HepG2 (cell line): Measurements from ENCODE around the gene ELMO2. TPM values are rescaled to one million over a fixed set of nuclear protein-coding genes. Genes with fewer than 3 reads are reported as not detected.

Experiments
- IKZF4 ChIP-seq: sonication (generic); formaldehyde crosslinking; IDR thresholded peaks from 2 replicates; pipeline ENCODE4 v1.5.1; 2020; ENCODE audit warnings: borderline replicate concordance, mild to moderate bottlenecking, low read depth, missing genetic modification reagents; ENCODE audit errors: not compliant biosample characterization
- KLF13 ChIP-seq: sonication (generic); formaldehyde crosslinking; IDR thresholded peaks from 2 replicates; pipeline ENCODE4 v1.4.0; 2020; ENCODE audit warnings: mild to moderate bottlenecking, missing genetic modification reagents
- MAZ ChIP-seq, 2 experiments: sonication (generic) in 1 of 2; formaldehyde crosslinking in 1 of 2; IDR thresholded peaks; 2 replicates each; pipeline versions ENCODE4 v1.5.0 to v1.6.1; 2012 to 2020; ENCODE audit warnings: low read depth in 2 of 2, mild to moderate bottlenecking in 2 of 2, borderline replicate concordance in 1 of 2, improper control_type of control experiment in 1 of 2, low read length in 1 of 2, missing genetic modification reagents in 1 of 2, moderate library complexity in 1 of 2
- SRSF4 ChIP-seq: fragments of 200-400 bp; formaldehyde crosslinking; IDR thresholded peaks from one replicate; pipeline ENCODE4 v1.6.1; 2018; ENCODE audit warnings: mild to moderate bottlenecking, low read depth, low read length, moderate library complexity; ENCODE audit not compliant: poor library complexity, severe bottlenecking
- polyA plus RNA-seq, 8 experiments: library from polyadenylated mRNA; depleted of rRNA in 3 of 8; stranded (reverse) in 7 of 8; unstranded in 1 of 8; fragments of >200 nt; fragmentation: Illumina TruSeq in 4 of 8; extraction: Trizol in 4 of 8; gene quantifications; 2 replicates each; pipeline versions ENCODE4 v1.2.1 to v1.2.3, GENCODE V29; 2011 to 2016; ENCODE audit warnings: low read depth in 4 of 8, missing spikeins in 1 of 8, mixed read lengths in 1 of 8; ENCODE audit not compliant: insufficient read depth in 1 of 8
- total RNA-seq, 5 experiments: library from RNA; depleted of rRNA; stranded (reverse); fragments of >200 nt; fragmentation: Illumina TruSeq; extraction: Trizol; gene quantifications; 2 replicates each; pipeline ENCODE4 v1.2.3, GENCODE V29; 2016; ENCODE audit warnings: low read depth in 1 of 5
- TF ChIP-seq, protein P1 (sequence below): sonication (generic); formaldehyde crosslinking; IDR thresholded peaks from 2 replicates; pipeline ENCODE4 v1.4.0; 2020; ENCODE audit warnings: mild to moderate bottlenecking, missing genetic modification reagents, borderline replicate concordance
- TF ChIP-seq, protein P2 (sequence below): sonication (generic); formaldehyde crosslinking; IDR thresholded peaks from 2 replicates; pipeline ENCODE4 v1.4.0; 2020; ENCODE audit warnings: missing genetic modification reagents
- TF ChIP-seq, protein P3 (sequence below): IDR thresholded peaks from 2 replicates; pipeline ENCODE4 v1.6.1; 2012; ENCODE audit warnings: inconsistent platforms
- TF ChIP-seq, protein P4 (sequence below): sonication (generic); formaldehyde crosslinking; conservative IDR thresholded peaks from 2 replicates; pipeline ENCODE4 v1.4.0; 2020; ENCODE audit warnings: mild to moderate bottlenecking, missing genetic modification reagents, moderate library complexity
- TF ChIP-seq, protein P5 (sequence below): IDR thresholded peaks from 2 replicates; pipeline ENCODE4 v1.6.1; 2016; ENCODE audit warnings: low read depth, borderline replicate concordance
- TF ChIP-seq, protein P6 (sequence below): sonication (generic); formaldehyde crosslinking; IDR thresholded peaks from 2 replicates; pipeline ENCODE4 v1.9.0; 2022; ENCODE audit warnings: low read depth, missing genetic modification reagents
- TF ChIP-seq, protein P7 (sequence below): sonication (generic); formaldehyde crosslinking; IDR thresholded peaks from 2 replicates; pipeline ENCODE4 v1.5.1; 2020; ENCODE audit warnings: missing genetic modification reagents, mild to moderate bottlenecking, borderline replicate concordance

The ELMO2 gene
- total and polyA plus RNA-seq, 2 of the 13 experiments (the other 11 are each of a cell fraction or from before 2014, with no cell fraction given) = 30.6 to 35.7 TPM

DNA sequence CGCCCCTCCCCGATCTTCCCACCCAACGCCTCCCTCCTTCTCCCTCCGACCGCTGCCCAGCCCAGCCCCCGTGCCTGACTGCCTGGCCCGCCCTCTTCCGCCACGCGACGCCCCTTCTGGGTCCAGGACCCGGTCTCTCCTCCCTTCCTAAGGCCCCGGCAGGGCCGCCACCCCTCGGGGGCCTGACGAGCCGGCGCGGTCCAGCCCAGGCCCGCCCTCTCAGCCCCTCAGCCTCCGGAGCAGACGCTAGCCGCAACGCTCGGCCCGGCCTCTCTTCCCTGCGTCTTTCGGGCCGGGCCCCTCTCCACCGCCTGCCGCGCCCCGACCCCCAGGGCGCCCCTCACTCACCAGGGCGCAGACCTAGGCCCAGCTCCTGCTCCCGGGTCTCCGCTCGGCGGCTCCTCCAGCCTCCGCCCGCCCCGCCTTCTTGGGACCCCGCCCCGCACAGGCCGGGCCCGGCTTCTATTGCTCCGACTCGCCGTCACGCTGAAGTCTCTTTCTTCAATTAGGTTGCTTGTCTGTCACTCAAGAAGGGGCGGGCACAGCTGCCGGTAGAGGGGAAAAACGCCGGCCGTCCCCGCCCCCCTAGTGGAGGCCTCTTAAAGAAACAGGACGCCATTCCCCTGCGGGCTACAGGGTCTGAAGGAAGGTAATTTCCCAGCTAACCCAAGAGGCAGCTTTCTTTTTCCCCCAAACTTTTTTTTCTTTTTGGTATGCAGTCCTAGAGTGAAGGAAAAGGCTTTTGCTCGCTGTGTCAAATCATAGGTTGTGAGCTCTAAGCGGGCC lies at the start of gene ELMO2 (continued):
- TF ChIP-seq, protein P1, sequence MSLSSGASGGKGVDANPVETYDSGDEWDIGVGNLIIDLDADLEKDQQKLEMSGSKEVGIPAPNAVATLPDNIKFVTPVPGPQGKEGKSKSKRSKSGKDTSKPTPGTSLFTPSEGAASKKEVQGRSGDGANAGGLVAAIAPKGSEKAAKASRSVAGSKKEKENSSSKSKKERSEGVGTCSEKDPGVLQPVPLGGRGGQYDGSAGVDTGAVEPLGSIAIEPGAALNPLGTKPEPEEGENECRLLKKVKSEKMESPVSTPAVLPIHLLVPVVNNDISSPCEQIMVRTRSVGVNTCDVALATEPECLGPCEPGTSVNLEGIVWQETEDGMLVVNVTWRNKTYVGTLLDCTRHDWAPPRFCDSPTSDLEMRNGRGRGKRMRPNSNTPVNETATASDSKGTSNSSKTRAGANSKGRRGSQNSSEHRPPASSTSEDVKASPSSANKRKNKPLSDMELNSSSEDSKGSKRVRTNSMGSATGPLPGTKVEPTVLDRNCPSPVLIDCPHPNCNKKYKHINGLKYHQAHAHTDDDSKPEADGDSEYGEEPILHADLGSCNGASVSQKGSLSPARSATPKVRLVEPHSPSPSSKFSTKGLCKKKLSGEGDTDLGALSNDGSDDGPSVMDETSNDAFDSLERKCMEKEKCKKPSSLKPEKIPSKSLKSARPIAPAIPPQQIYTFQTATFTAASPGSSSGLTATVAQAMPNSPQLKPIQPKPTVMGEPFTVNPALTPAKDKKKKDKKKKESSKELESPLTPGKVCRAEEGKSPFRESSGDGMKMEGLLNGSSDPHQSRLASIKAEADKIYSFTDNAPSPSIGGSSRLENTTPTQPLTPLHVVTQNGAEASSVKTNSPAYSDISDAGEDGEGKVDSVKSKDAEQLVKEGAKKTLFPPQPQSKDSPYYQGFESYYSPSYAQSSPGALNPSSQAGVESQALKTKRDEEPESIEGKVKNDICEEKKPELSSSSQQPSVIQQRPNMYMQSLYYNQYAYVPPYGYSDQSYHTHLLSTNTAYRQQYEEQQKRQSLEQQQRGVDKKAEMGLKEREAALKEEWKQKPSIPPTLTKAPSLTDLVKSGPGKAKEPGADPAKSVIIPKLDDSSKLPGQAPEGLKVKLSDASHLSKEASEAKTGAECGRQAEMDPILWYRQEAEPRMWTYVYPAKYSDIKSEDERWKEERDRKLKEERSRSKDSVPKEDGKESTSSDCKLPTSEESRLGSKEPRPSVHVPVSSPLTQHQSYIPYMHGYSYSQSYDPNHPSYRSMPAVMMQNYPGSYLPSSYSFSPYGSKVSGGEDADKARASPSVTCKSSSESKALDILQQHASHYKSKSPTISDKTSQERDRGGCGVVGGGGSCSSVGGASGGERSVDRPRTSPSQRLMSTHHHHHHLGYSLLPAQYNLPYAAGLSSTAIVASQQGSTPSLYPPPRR = peak; percentile 33; the same call in 1 of the 2 replicates
- TF ChIP-seq, protein P2, sequence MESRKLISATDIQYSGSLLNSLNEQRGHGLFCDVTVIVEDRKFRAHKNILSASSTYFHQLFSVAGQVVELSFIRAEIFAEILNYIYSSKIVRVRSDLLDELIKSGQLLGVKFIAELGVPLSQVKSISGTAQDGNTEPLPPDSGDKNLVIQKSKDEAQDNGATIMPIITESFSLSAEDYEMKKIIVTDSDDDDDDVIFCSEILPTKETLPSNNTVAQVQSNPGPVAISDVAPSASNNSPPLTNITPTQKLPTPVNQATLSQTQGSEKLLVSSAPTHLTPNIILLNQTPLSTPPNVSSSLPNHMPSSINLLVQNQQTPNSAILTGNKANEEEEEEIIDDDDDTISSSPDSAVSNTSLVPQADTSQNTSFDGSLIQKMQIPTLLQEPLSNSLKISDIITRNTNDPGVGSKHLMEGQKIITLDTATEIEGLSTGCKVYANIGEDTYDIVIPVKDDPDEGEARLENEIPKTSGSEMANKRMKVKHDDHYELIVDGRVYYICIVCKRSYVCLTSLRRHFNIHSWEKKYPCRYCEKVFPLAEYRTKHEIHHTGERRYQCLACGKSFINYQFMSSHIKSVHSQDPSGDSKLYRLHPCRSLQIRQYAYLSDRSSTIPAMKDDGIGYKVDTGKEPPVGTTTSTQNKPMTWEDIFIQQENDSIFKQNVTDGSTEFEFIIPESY = no peak
- TF ChIP-seq, protein P3, sequence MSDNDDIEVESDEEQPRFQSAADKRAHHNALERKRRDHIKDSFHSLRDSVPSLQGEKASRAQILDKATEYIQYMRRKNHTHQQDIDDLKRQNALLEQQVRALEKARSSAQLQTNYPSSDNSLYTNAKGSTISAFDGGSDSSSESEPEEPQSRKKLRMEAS = peak; percentile 61; the same call in 1 of the 2 replicates
- TF ChIP-seq, protein P4, sequence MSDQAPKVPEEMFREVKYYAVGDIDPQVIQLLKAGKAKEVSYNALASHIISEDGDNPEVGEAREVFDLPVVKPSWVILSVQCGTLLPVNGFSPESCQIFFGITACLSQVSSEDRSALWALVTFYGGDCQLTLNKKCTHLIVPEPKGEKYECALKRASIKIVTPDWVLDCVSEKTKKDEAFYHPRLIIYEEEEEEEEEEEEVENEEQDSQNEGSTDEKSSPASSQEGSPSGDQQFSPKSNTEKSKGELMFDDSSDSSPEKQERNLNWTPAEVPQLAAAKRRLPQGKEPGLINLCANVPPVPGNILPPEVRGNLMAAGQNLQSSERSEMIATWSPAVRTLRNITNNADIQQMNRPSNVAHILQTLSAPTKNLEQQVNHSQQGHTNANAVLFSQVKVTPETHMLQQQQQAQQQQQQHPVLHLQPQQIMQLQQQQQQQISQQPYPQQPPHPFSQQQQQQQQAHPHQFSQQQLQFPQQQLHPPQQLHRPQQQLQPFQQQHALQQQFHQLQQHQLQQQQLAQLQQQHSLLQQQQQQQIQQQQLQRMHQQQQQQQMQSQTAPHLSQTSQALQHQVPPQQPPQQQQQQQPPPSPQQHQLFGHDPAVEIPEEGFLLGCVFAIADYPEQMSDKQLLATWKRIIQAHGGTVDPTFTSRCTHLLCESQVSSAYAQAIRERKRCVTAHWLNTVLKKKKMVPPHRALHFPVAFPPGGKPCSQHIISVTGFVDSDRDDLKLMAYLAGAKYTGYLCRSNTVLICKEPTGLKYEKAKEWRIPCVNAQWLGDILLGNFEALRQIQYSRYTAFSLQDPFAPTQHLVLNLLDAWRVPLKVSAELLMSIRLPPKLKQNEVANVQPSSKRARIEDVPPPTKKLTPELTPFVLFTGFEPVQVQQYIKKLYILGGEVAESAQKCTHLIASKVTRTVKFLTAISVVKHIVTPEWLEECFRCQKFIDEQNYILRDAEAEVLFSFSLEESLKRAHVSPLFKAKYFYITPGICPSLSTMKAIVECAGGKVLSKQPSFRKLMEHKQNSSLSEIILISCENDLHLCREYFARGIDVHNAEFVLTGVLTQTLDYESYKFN = peak; percentile 78
- TF ChIP-seq, protein P5, sequence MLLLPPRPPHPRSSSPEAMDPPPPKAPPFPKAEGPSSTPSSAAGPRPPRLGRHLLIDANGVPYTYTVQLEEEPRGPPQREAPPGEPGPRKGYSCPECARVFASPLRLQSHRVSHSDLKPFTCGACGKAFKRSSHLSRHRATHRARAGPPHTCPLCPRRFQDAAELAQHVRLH (CRISPR knock-in tag) = peak; percentile 47; the same call in 1 of the 2 replicates
- TF ChIP-seq KLF13 (CRISPR knock-in tag) = 0 out of 2 replicates have a peak, but pooled peaks have one; percentile 5
- no peak for TF ChIP-seq SRSF4
- TF ChIP-seq, protein P6, sequence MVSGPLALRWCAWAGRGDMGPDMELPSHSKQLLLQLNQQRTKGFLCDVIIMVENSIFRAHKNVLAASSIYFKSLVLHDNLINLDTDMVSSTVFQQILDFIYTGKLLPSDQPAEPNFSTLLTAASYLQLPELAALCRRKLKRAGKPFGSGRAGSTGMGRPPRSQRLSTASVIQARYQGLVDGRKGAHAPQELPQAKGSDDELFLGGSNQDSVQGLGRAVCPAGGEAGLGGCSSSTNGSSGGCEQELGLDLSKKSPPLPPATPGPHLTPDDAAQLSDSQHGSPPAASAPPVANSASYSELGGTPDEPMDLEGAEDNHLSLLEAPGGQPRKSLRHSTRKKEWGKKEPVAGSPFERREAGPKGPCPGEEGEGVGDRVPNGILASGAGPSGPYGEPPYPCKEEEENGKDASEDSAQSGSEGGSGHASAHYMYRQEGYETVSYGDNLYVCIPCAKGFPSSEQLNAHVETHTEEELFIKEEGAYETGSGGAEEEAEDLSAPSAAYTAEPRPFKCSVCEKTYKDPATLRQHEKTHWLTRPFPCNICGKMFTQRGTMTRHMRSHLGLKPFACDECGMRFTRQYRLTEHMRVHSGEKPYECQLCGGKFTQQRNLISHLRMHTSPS (CRISPR knock-in tag) = 0 out of 2 replicates have a peak, but pooled peaks have one; percentile 72
- TF ChIP-seq MAZ (IDR thresholded peaks at IDR 0.05; ENCODE audit: borderline replicate concordance, low read depth, low read length) = peak; percentile 65; the same call in 1 of the 2 replicates
- TF ChIP-seq MAZ (CRISPR knock-in tag; IDR thresholded peaks at IDR 0.05; ENCODE audit: low read depth) = peak; percentile 91
- TF ChIP-seq, protein P7, sequence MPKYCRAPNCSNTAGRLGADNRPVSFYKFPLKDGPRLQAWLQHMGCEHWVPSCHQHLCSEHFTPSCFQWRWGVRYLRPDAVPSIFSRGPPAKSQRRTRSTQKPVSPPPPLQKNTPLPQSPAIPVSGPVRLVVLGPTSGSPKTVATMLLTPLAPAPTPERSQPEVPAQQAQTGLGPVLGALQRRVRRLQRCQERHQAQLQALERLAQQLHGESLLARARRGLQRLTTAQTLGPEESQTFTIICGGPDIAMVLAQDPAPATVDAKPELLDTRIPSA (CRISPR knock-in tag) = 0 out of 2 replicates have a peak, but pooled peaks have one; percentile 66
- TF ChIP-seq IKZF4 (CRISPR knock-in tag) = peak; percentile 94
